ENCODE data around the gene SH3BP5L. TPM values are rescaled to one million over a fixed set of nuclear protein-coding genes. Genes with fewer than 3 reads are reported as not detected.

The SH3BP5L gene
- total and polyA plus RNA-seq, 10 of the 15 experiments (the other 5 are each of a cell fraction or from before 2014, with no cell fraction given): 1.1 to 22.8 (median 10.9) TPM

DNA sequence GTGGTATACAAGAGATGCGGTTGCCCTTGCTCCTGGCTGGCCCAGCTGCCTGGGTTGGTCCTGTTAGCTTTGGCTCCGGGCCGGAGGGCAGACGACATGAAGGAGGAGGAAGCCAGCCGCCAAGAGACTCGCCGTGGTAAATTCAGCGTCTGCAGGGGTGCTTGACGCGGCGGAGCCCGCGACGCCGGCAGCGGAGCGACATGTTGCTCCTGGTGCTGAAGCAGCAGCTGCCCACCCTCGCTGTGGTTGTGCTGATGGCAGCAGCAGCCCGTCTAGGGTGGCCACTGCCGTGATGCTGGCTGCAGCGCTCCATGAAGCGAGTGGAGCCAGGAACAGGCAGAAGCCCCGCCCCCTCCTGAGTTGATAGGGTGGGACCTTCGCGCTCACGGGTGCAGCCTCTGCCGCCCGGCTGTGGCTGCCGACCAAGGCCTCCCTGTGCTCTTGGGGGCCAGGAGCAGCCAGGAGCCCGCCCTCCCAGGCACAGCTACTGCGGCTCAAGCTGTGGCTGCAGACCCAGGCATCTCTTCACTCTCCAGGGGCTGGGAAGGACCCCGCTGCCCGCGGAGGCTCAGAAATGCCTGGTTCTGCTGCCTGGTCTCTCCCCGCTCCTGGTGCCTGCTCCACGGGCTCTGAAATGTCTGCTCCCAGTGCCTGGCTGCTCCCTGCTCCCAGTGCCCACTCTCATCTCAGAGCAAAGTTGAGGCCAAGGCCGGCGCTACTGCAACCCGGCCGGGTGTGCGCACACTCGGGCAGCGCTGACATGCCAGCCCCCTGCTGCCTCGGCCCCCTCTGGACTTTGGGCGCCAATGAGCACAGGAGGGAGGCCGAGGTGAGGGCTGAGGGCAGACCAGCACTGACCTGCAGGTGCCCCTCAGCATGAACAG is 37.5 kb upstream of the SH3BP5L start (continued):
- TF ChIP-seq YY1 (IDR thresholded peaks at IDR 0.05; ENCODE audit: low read depth, low read length) (peak; percentile 16; the same call in 1 of the 2 replicates), POLR2A (IDR thresholded peaks at IDR 0.05; ENCODE audit: low read depth, low read length) (peak; percentile 92), ESRRA (IDR thresholded peaks at IDR 0.05; ENCODE audit: low read length) (no peak), SUPT20H (IDR thresholded peaks at IDR 0.05; ENCODE audit: borderline replicate concordance, control insufficient read depth, low read depth, low read length) (no peak), IKZF1 (conservative IDR thresholded peaks at IDR 0.05) (peak; percentile 59), BACH1 (IDR thresholded peaks at IDR 0.05; ENCODE audit: borderline replicate concordance) (0 out of 2 replicates have a peak, but pooled peaks have one; percentile 37), MLLT1 (IDR thresholded peaks at IDR 0.05) (0 out of 2 replicates have a peak, but pooled peaks have one; percentile 38), LARP7 (IDR thresholded peaks at IDR 0.05) (0 out of 2 replicates have a peak, but pooled peaks have one; percentile 50), BHLHE40 (IDR thresholded peaks at IDR 0.05; ENCODE audit: borderline replicate concordance in 1 of 2, low read depth in 2 of 2, low read length in 1 of 2) (peak in 1 of 2 experiments; percentile 66; a peak in 2 of 4 replicates)

- H3K4me1 ChIP-seq (ENCODE audit: control insufficient read depth, insufficient read depth, low read length): peaks cover 11% of the 10 kb centered on the region
- ChIA-PET SMC1A (ENCODE audit: uncharacterized antibody, unreplicated experiment) (interaction anchor here (1.1 to 3.0 kb wide), 5 partner anchors 11 to 36 kb away, joined by 3 to 19 read pairs (median 6); partner anchors contain the start of gene SH3BP5L), POLR2A (interaction anchor here (1.4 to 2.5 kb wide), 5 partner anchors 10 to 25 kb away, joined by 4 to 10 read pairs (median 7); partner anchors contain the start of gene ZNF672), RAD21 (ENCODE audit: unreplicated experiment) (interaction anchor here (2.8 kb wide), 1 partner anchor 11 kb away, joined by 11 read pairs; no protein-coding TSS in a partner anchor), CTCF (interaction anchor here (0.6 to 6.9 kb wide), 8 partner anchors 19 to 440 kb away, joined by 3 to 52 read pairs (median 4); no protein-coding TSS in a partner anchor)
- H3K4me2 ChIP-seq (ENCODE audit: control insufficient read depth, insufficient read depth): peak overlapping the region; percentile 98
- ATAC-seq (peak; percentile 13), FAIRE-seq (no peak), DNase-seq (ENCODE audit: low read depth, low spot score) (no peak)
- H3K27ac ChIP-seq (ENCODE audit: control insufficient read depth, insufficient read depth): no peak overlapping the region
- BruUV-seq (replicated peaks): no TSS peak
- no peaks in the 10 kb centered on the region; a peak in 1 of 4 replicates for H3K36me3 ChIP-seq (ENCODE audit: control insufficient read depth in 2 of 2, insufficient read depth in 2 of 2, low read length in 1 of 2)
- intact Hi-C loops (cut with micrococcal nuclease; ENCODE audit: unreplicated experiment) (no loop called here), in situ Hi-C loops (cut with MboI) (no loop called here)
- H3K9ac ChIP-seq (ENCODE audit: control insufficient read depth, insufficient read depth, low read length): peak overlapping the region; percentile 65
- no peaks in the 10 kb centered on the region for H3K27me3 ChIP-seq (replicated peaks in 1 of 2; ENCODE audit: control insufficient read depth in 2 of 2, insufficient read depth in 2 of 2, low read length in 1 of 2)
- peaks cover 8% of the 10 kb centered on the region for H3K79me2 ChIP-seq (ENCODE audit: control insufficient read depth, insufficient read depth, low read length)
- peak overlapping the region; percentile 66 for H3K4me3 ChIP-seq
- 0% methylated on average over 4 of the region's 4 CpGs for WGBS (ENCODE audit: insufficient coverage, insufficient replicate concordance, low lambda C conversion rate, missing lambda C conversion rate)
- H3K9me3 ChIP-seq (replicated peaks; ENCODE audit: control insufficient read depth, insufficient read depth, low read length): no peaks in the 10 kb centered on the region
- no peaks in the 10 kb centered on the region for H4K20me1 ChIP-seq (ENCODE audit: control insufficient read depth, insufficient read depth)
- peak overlapping the region; percentile 98 for H2AFZ ChIP-seq (ENCODE audit: control insufficient read depth, low read depth, low read length)
- TF ChIP-seq CHD1 (IDR thresholded peaks at IDR 0.05; ENCODE audit: low read depth, low read length) (no peak), MTA2 (IDR thresholded peaks at IDR 0.05; ENCODE audit: low read depth) (no peak), MYC (IDR thresholded peaks at IDR 0.05; ENCODE audit: insufficient read depth, insufficient read length, insufficient replicate concordance, low read length, severe bottlenecking) (no peak), SMAD1 (IDR thresholded peaks at IDR 0.05; ENCODE audit: low read depth, partially characterized antibody) (no peak), YY1 (IDR thresholded peaks at IDR 0.05; ENCODE audit: low read depth, low read length) (no peak), SIX5 (IDR thresholded peaks at IDR 0.05; ENCODE audit: low read depth, low read length, severe bottlenecking) (no peak), POLR2AphosphoS2 (IDR thresholded peaks at IDR 0.05; ENCODE audit: low read depth, low read length) (no peak), ZNF207 (IDR thresholded peaks at IDR 0.05; ENCODE audit: borderline replicate concordance) (no peak), IKZF2 (IDR thresholded peaks at IDR 0.05) (no peak), SUPT20H (IDR thresholded peaks at IDR 0.05; ENCODE audit: borderline replicate concordance, control insufficient read depth, low read depth, low read length) (no peak)
These were observed 36.9 kb upstream of the SH3BP5L start for GRCh38 chr1:248862695-248862997.
